ENCODE measurements around the gene FKBP5. TPM values are rescaled to one million over a fixed set of nuclear protein-coding genes. Genes with fewer than 3 reads are reported as not detected.

FKBP5 gene
- total RNA-seq (2022) (14.3 and 15.1 TPM in 2 replicates), Bru-seq, nascent RNA (percentile 58 among the genes with signal in this experiment), BruChase-seq, experiment 1, labeled RNA remaining after a 6-hour chase (percentile 51 among the genes with signal in this experiment), BruChase-seq, experiment 2, labeled RNA remaining after a 2-hour chase (percentile 47 among the genes with signal in this experiment)
- long read RNA-seq, transcript FKBP5-201 (11 exons, 3,772 nt) = major isoform, 23 of 28 reads
- long read RNA-seq, partial matches to known transcripts = 0 of 28 reads
- long read RNA-seq, other reads (novel, unspliced or antisense) = 5 of 28 reads

GRCh38 chr6:35688605-35689322 lies at the start of gene FKBP5:
FKBP5 (minus strand) TSS chr6:35688915; CDS start chr6:35642824, 46,091 bp downstream.
- peaks cover 24% of the 10 kb centered on the region for H3K36me3 Mint-ChIP-seq (ENCODE audit: insufficient read depth, unreplicated experiment)
- CTCF ChIA-PET = no interaction called here
- no peaks in the 10 kb centered on the region for H3K9me3 Mint-ChIP-seq (ENCODE audit: low read depth, unreplicated experiment)
- TF ChIP-seq CTCF (IDR thresholded peaks at IDR 0.05; ENCODE audit: unreplicated experiment) = no peak
- H3K27me3 Mint-ChIP-seq (ENCODE audit: unreplicated experiment) = no peaks in the 10 kb centered on the region
- H3K4me1 Mint-ChIP-seq (ENCODE audit: low read depth, unreplicated experiment) = peaks cover 7% of the 10 kb centered on the region
- peak within 1 kb of the TSS; percentile 77 for H3K27ac Mint-ChIP-seq (ENCODE audit: unreplicated experiment)
- peak; percentile 97 for DNase-seq
- no TSS peak for BruUV-seq (replicated peaks)
- peak within 1 kb of the TSS; percentile 98 for H3K4me3 Mint-ChIP-seq (ENCODE audit: low read depth, unreplicated experiment)
- intact Hi-C loops (cut with micrococcal nuclease; ENCODE audit: unreplicated experiment) = loop anchor here (5.0 to 10.0 kb wide), 3 partner anchors 49 to 106 kb away; partner anchors contain the start of gene ARMC12

GRCh38 chr6:35737413-35738211 lies 48.9 kb upstream of the FKBP5 start:
- H3K27me3 Mint-ChIP-seq (ENCODE audit: unreplicated experiment) = no peaks in the 10 kb centered on the region
- no peak for TF ChIP-seq CTCF (IDR thresholded peaks at IDR 0.05; ENCODE audit: unreplicated experiment)
- no peak overlapping the region for H3K27ac Mint-ChIP-seq (ENCODE audit: unreplicated experiment)
- H3K4me3 Mint-ChIP-seq (ENCODE audit: low read depth, unreplicated experiment) = no peak overlapping the region
- BruUV-seq (replicated peaks) = no TSS peak
- CTCF ChIA-PET = interaction anchor here (0.6 to 2.9 kb wide), 12 partner anchors 9 to 440 kb away, joined by 3 to 28 read pairs (median 3); no protein-coding TSS in a partner anchor
- DNase-seq = peak; percentile 27
- H3K36me3 Mint-ChIP-seq (ENCODE audit: insufficient read depth, unreplicated experiment) = no peaks in the 10 kb centered on the region
- peaks cover 9% of the 10 kb centered on the region for H3K4me1 Mint-ChIP-seq (ENCODE audit: low read depth, unreplicated experiment)
- no peaks in the 10 kb centered on the region for H3K9me3 Mint-ChIP-seq (ENCODE audit: low read depth, unreplicated experiment)
- intact Hi-C loops (cut with micrococcal nuclease; ENCODE audit: unreplicated experiment) = loop anchor here (1.0 to 5.0 kb wide), 4 partner anchors 50 to 215 kb away; partner anchors contain the start of gene FKBP5

- TF ChIP-seq CTCF (IDR thresholded peaks at IDR 0.05; ENCODE audit: unreplicated experiment) = no peak
- intact Hi-C loops (cut with micrococcal nuclease; ENCODE audit: unreplicated experiment) = loop anchor here (1.0 to 5.0 kb wide), 4 partner anchors 50 to 215 kb away; partner anchors contain the start of gene FKBP5
- peaks cover 7% of the 10 kb centered on the region for H3K4me1 Mint-ChIP-seq (ENCODE audit: low read depth, unreplicated experiment)
- no peak within 1 kb of the TSS for H3K4me3 Mint-ChIP-seq (ENCODE audit: low read depth, unreplicated experiment)
- no TSS peak for BruUV-seq (replicated peaks)
- no peak within 1 kb of the TSS for H3K27ac Mint-ChIP-seq (ENCODE audit: unreplicated experiment)
- no peaks in the 10 kb centered on the region for H3K27me3 Mint-ChIP-seq (ENCODE audit: unreplicated experiment)
- peaks cover under 1% of the 10 kb centered on the region for H3K36me3 Mint-ChIP-seq (ENCODE audit: insufficient read depth, unreplicated experiment)
- DNase-seq = no peak
- CTCF ChIA-PET = interaction anchor here (0.6 to 2.9 kb wide), 17 partner anchors 9 to 440 kb away, joined by 3 to 28 read pairs (median 3); no protein-coding TSS in a partner anchor
- no peaks in the 10 kb centered on the region for H3K9me3 Mint-ChIP-seq (ENCODE audit: low read depth, unreplicated experiment)
Measured at GRCh38 chr6:35736982-35737412, 48.3 kb upstream of the FKBP5 start, which contains the start of gene ARMC12. ARMC12 (plus strand) TSS chr6:35737032; CDS start chr6:35737109, 77 bp downstream.
